K562 (cell line): Measurements from ENCODE around the gene FERMT3. TPM values are rescaled to one million over a fixed set of nuclear protein-coding genes. Genes with fewer than 3 reads are reported as not detected.

Source experiments
- BRD9 ChIP-seq: fragments of 450-650 bp; IDR thresholded peaks from 2 replicates; pipeline ENCODE4 v1.6.1; 2018; ENCODE audit warnings: low read depth; ENCODE audit not compliant: partially characterized antibody
- CBX2 ChIP-seq: fragments of 200-600 bp; sonication (generic); IDR thresholded peaks from one replicate; pipeline ENCODE4 v1.6.1; 2012; ENCODE audit warnings: mild to moderate bottlenecking, low read length, inconsistent platforms; ENCODE audit not compliant: insufficient read depth, poor library complexity, severe bottlenecking
- DMBX1 ChIP-seq: fragments of 250-450 bp; sonication (Bioruptor Pico); IDR thresholded peaks from 2 replicates; pipeline ENCODE4 v1.8.0; 2022; ENCODE audit warnings: inconsistent platforms, mild to moderate bottlenecking, moderate library complexity, borderline replicate concordance
- E2F8 ChIP-seq: fragments of 450-650 bp; IDR thresholded peaks from 2 replicates; pipeline ENCODE4 v1.7.1; 2018; ENCODE audit warnings: mild to moderate bottlenecking, low read depth; ENCODE audit not compliant: partially characterized antibody
- ELF1 ChIP-seq: fragments of 200-800 bp; sonication (Bioruptor generic); IDR thresholded peaks from 2 replicates; pipeline ENCODE4 v1.6.1; 2016; ENCODE audit warnings: missing genetic modification characterization, missing compliant biosample characterization
- FOXA1 ChIP-seq: fragments of 450-650 bp; IDR thresholded peaks from 2 replicates; pipeline ENCODE4 v1.6.1; 2016; ENCODE audit warnings: mild to moderate bottlenecking, borderline replicate concordance
- FOXM1 ChIP-seq, 2 experiments: fragments of 450-650 bp in 1 of 2; sonication (generic) in 1 of 2; formaldehyde crosslinking in 1 of 2; IDR thresholded peaks; 2 replicates each; pipeline versions ENCODE4 v1.6.1 to v1.9.0; 2017 to 2022; ENCODE audit warnings: low read depth in 2 of 2, mild to moderate bottlenecking in 2 of 2, missing genetic modification reagents in 1 of 2, moderate library complexity in 1 of 2
- GTF2A2 ChIP-seq: IDR thresholded peaks from 2 replicates; pipeline ENCODE4 v1.6.1; 2016; ENCODE audit warnings: mild to moderate bottlenecking, missing genetic modification characterization, missing compliant biosample characterization
- HDAC1 ChIP-seq, 2 experiments: fragments of 450-650 bp; IDR thresholded peaks; 2 replicates each; pipeline ENCODE4 v1.6.1; 2016 to 2017; ENCODE audit warnings: inconsistent platforms in 1 of 2, mild to moderate bottlenecking in 1 of 2, moderate library complexity in 1 of 2
- KLF1 ChIP-seq: fragments of 450-650 bp; IDR thresholded peaks from 2 replicates; pipeline ENCODE4 v1.6.1; 2016; ENCODE audit warnings: missing genetic modification characterization, missing compliant biosample characterization
- NR1H2 ChIP-seq: sonication (generic); formaldehyde crosslinking; IDR thresholded peaks from 2 replicates; pipeline ENCODE4 v1.4.0; 2020; ENCODE audit warnings: mild to moderate bottlenecking, missing genetic modification reagents
- PML ChIP-seq: IDR thresholded peaks from 2 replicates; pipeline ENCODE4 v1.6.1; 2012; ENCODE audit warnings: low read length, inconsistent platforms
- PTBP1 ChIP-seq: fragments of 200-400 bp; formaldehyde crosslinking; IDR thresholded peaks from 2 replicates; pipeline ENCODE4 v1.6.1; 2017; ENCODE audit warnings: low read depth, low read length
- RCOR1 ChIP-seq, 2 experiments: IDR thresholded peaks; 2 replicates each; pipeline ENCODE4 v1.6.1; 2012; ENCODE audit warnings: low read depth in 2 of 2, low read length in 2 of 2, borderline replicate concordance in 1 of 2, improper control_type of control experiment in 1 of 2
- SMARCA5 ChIP-seq: fragments of 450-650 bp; IDR thresholded peaks from 2 replicates; pipeline ENCODE4 v1.6.1; 2016
- STAT6 ChIP-seq: sonication (generic); formaldehyde crosslinking; IDR thresholded peaks from 2 replicates; pipeline ENCODE4 v1.8.1; 2023; ENCODE audit warnings: mild to moderate bottlenecking, missing genetic modification reagents
- U2AF2 ChIP-seq: fragments of 200-400 bp; formaldehyde crosslinking; optimal IDR thresholded peaks from 2 replicates; pipeline ENCODE3; 2017; ENCODE audit warnings: low read depth, mild to moderate bottlenecking, low read length
- ZNF140 ChIP-seq: fragments of 250-450 bp; sonication (Bioruptor Pico); IDR thresholded peaks from 2 replicates; pipeline ENCODE4 v1.8.0; 2021; ENCODE audit warnings: moderate library complexity, mild to moderate bottlenecking, inconsistent platforms
- ZNF398 ChIP-seq: fragments of 250-450 bp; sonication (Bioruptor Pico); IDR thresholded peaks from 2 replicates; pipeline ENCODE4 v1.8.0; 2021; ENCODE audit warnings: moderate library complexity, mild to moderate bottlenecking, inconsistent platforms
- ZNF586 ChIP-seq: fragments of 450-650 bp; formaldehyde crosslinking; conservative IDR thresholded peaks from 2 replicates; pipeline ENCODE4 v1.4.0; 2020; ENCODE audit warnings: mild to moderate bottlenecking, moderate library complexity
- polyA plus RNA-seq, 8 experiments: library from polyadenylated mRNA; depleted of rRNA in 4 of 8; stranded (reverse) in 5 of 8; unstranded in 3 of 8; fragments of >200 nt; fragmentation: Nextera tagmentation in 2 of 8; fragmentation: Illumina TruSeq in 1 of 8; extraction: Ambion mirVana in 2 of 8; extraction: Trizol in 1 of 8; gene quantifications; 2 replicates each; pipeline versions ENCODE4 v1.2.1 to v1.2.3, GENCODE V29; 2011 to 2014; ENCODE audit warnings: inconsistent platforms in 1 of 8, missing spikeins in 1 of 8
- total RNA-seq, 7 experiments: library from RNA; depleted of rRNA in 6 of 7; stranded (reverse); fragments of >200 nt in 6 of 7; fragmentation: Illumina TruSeq in 2 of 7; extraction: Trizol in 2 of 7; gene quantifications; 2 replicates each; pipeline versions ENCODE4 v1.2.1 to v1.2.3, GENCODE V29; 2011 to 2021; ENCODE audit warnings: low replicate concordance in 1 of 7

Gene FERMT3
- total and polyA plus RNA-seq, 9 of the 15 experiments (the other 6 are each of a cell fraction or from before 2014, with no cell fraction given) = 3.2 to 275 (median 79.7) TPM

DNA sequence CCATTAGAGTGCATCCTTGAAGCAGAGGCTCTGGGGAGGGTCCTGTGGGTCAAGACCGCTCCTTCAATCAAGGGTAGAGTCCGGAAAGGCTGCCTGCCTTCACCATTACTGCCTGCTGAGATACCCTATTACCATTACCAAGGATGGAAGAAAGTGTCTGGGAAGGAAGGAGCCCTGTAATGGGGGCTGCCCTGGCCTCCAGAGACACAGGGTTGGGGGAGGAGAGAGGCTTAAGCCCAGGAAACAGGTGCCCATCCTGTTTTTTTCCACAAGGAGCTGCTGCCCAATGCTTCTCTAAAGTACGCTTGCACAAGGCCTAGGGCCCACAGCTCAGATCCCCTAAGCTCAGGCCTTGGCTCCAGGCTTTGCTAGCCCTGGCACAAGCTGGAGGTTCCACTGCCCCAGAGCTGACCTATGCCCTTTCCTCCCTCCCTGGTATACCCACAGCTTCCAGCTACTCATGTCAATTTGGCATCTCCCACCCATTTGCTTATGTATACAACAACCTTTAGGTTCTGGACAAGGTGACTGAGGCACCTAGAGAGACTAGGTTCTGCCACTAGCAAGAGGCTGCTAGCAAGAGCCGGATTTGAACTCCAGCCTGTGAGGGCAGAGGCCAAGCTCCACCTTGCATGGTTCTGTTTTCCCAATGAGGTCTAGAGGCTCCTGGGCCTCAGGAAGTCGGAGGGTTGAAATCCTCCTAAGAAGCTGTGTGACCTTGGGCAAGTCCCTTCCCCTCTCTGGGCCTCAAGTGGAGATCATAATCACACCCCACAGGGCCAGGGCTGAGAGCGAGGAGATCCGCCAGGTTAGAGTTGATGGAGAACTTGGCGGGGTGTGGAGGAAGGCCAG, 43.3 kb downstream of the FERMT3 start (continued):
- peak; percentile 84 for TF ChIP-seq BRD9
- no peak for TF ChIP-seq ZNF140 (CRISPR knock-in tag)
- no peak for TF ChIP-seq FOXM1 (IDR thresholded peaks at IDR 0.05; ENCODE audit: low read depth)
- TF ChIP-seq FOXM1 (CRISPR knock-in tag; IDR thresholded peaks at IDR 0.05; ENCODE audit: low read depth) = no peak
- TF ChIP-seq ELF1 = no peak
- no peak for TF ChIP-seq FOXA1
- no peak for TF ChIP-seq PML
- no peak for TF ChIP-seq ZNF398 (CRISPR knock-in tag)
- no peak for TF ChIP-seq E2F8
- peak; percentile 70 to 95 for TF ChIP-seq RCOR1 (IDR thresholded peaks at IDR 0.05; ENCODE audit: borderline replicate concordance in 1 of 2, low read depth in 2 of 2, low read length in 2 of 2)
- no peak for TF ChIP-seq STAT6 (CRISPR knock-in tag)
- peak; percentile 96 for TF ChIP-seq PTBP1
- no peak for TF ChIP-seq GTF2A2 (tag)
- TF ChIP-seq NR1H2 (CRISPR knock-in tag) = no peak
- TF ChIP-seq U2AF2 = no peak
- TF ChIP-seq ZNF586 (CRISPR knock-in tag) = no peak
- no peak for TF ChIP-seq DMBX1 (CRISPR knock-in tag)
- no peak for TF ChIP-seq CBX2
- peak; percentile 37 to 74; a peak in 2 of 4 replicates for TF ChIP-seq HDAC1 (IDR thresholded peaks at IDR 0.05)
- no peak for TF ChIP-seq KLF1 (tag)
- peak; percentile 94 for TF ChIP-seq SMARCA5
